BJ (cell line): ENCODE results near the gene CHST4. TPM values are rescaled to one million over a fixed set of nuclear protein-coding genes. Genes with fewer than 3 reads are reported as not detected.

Experiments
- CTCF ChIA-PET: fragments of 350-600 bp; formaldehyde crosslinking; extraction: SDS; loops from one replicate; lab custom pipeline; 2021; ENCODE audit warnings: antibody characterized with exemption, inconsistent platforms; lab: Yijun Ruan, JAX
- POLR2A ChIA-PET: fragments of 300-600 bp; sonication (Branson Sonifier 250); formaldehyde crosslinking; extraction: SDS; loops from one replicate; lab custom pipeline; 2021; ENCODE audit warnings: antibody characterized with exemption; lab: Charles Lee
- DNase-seq: peaks from one replicate; pipeline ENCODE4 v3.0.0-alpha.2; 2011; ENCODE audit warnings: low read depth
- H3K27me3 ChIP-seq: 2 replicates; pipeline ENCODE4 v1.6.0; 2011; ENCODE audit warnings: low read length; ENCODE audit not compliant: control insufficient read depth, insufficient read depth
- H3K36me3 ChIP-seq: 2 replicates; pipeline ENCODE4 v1.5.1; 2011; ENCODE audit warnings: low read length; ENCODE audit not compliant: control insufficient read depth, insufficient read depth
- H3K4me3 ChIP-seq: 2 replicates; pipeline ENCODE4 v1.5.1; 2011; ENCODE audit warnings: low read depth, mild to moderate bottlenecking, control low read depth, low read length
- CTCF ChIP-seq: IDR thresholded peaks from 2 replicates; pipeline ENCODE4 v1.5.1; 2011; ENCODE audit warnings: low read depth, mild to moderate bottlenecking, control low read depth, inconsistent platforms, low read length, moderate library complexity; ENCODE audit not compliant: insufficient read depth
- polyA plus RNA-seq: library from polyadenylated mRNA; depleted of rRNA; stranded (reverse); fragments of >200 nt; gene quantifications from 2 replicates; pipeline ENCODE4 v1.2.3, GENCODE V29; 2011

Gene CHST4
- polyA plus RNA-seq, 1 experiment, result not detected

GRCh38 chr16:71520550-71520949, 5.7 kb upstream of the CHST4 start:
- Histone ChIP-seq H3K27me3 (no peaks in the 10 kb centered on the region), H3K36me3 (no peaks in the 10 kb centered on the region), H3K4me3 (no peak overlapping the region)
- POLR2A ChIA-PET, result no interaction called here
- TF ChIP-seq CTCF, result no peak
- DNase-seq, result no peak
- CTCF ChIA-PET, result interaction anchor here (0.6 to 1.1 kb wide), 3 partner anchors 108 to 716 kb away, joined by 3 to 4 read pairs (median 3); no protein-coding TSS in a partner anchor

- Histone ChIP-seq H3K36me3 (no peaks in the 10 kb centered on the region), H3K27me3 (no peaks in the 10 kb centered on the region), H3K4me3 (no peak overlapping the region)
- POLR2A ChIA-PET, result no interaction called here
- DNase-seq, result no peak
- CTCF ChIA-PET, result interaction anchor here (0.6 to 1.5 kb wide), 3 partner anchors 18 to 112 kb away, joined by 3 to 4 read pairs (median 3); no protein-coding TSS in a partner anchor
- TF ChIP-seq CTCF, result no peak
Measured at GRCh38 chr16:71524566-71525553, 1.4 kb upstream of the CHST4 start.

GRCh38 chr16:71528257-71528656, 2.0 kb downstream of the CHST4 start:
- CTCF ChIA-PET, result no interaction called here
- DNase-seq, result no peak

GRCh38 chr16:71528863-71529262, 2.6 kb downstream of the CHST4 start:
- POLR2A ChIA-PET, result no interaction called here
- DNase-seq, result no peak
- CTCF ChIA-PET, result interaction anchor here (0.6 to 1.8 kb wide), 2 partner anchors 9 to 352 kb away, joined by 4 to 5 read pairs; no protein-coding TSS in a partner anchor
- Histone ChIP-seq H3K27me3 (no peaks in the 10 kb centered on the region), H3K4me3 (no peak overlapping the region), H3K36me3 (no peaks in the 10 kb centered on the region)
- no peak for TF ChIP-seq CTCF

More at GRCh38 chr16:71528257-71528656, 2.0 kb downstream of the CHST4 start:
- no peak for TF ChIP-seq CTCF
- POLR2A ChIA-PET, result no interaction called here
- no peaks in the 10 kb centered on the region for H3K36me3 ChIP-seq
- H3K27me3 ChIP-seq, result no peaks in the 10 kb centered on the region
- no peak overlapping the region for H3K4me3 ChIP-seq

- no peak for DNase-seq
- no peaks in the 10 kb centered on the region for H3K36me3 ChIP-seq
- H3K4me3 ChIP-seq, result no peak overlapping the region
- POLR2A ChIA-PET, result no interaction called here
- no peaks in the 10 kb centered on the region for H3K27me3 ChIP-seq
- CTCF ChIA-PET, result no interaction called here
- TF ChIP-seq CTCF, result no peak
Measured at GRCh38 chr16:71532366-71532765, 6.1 kb downstream of the CHST4 start.
